Activated gamma-delta T cell treated with Interleukin-2 at 50 U/mL for 16 hours (primary cell): ENCODE measurements around the gene RASGRP1.

Experiments used
- DNase-seq: peaks from one replicate; pipeline ENCODE4 v3.0.0-alpha.2; 2020

Gene RASGRP1

GRCh38 chr15:38496151-38496550, 68.5 kb downstream of the RASGRP1 start:
- no peak for DNase-seq

DNA sequence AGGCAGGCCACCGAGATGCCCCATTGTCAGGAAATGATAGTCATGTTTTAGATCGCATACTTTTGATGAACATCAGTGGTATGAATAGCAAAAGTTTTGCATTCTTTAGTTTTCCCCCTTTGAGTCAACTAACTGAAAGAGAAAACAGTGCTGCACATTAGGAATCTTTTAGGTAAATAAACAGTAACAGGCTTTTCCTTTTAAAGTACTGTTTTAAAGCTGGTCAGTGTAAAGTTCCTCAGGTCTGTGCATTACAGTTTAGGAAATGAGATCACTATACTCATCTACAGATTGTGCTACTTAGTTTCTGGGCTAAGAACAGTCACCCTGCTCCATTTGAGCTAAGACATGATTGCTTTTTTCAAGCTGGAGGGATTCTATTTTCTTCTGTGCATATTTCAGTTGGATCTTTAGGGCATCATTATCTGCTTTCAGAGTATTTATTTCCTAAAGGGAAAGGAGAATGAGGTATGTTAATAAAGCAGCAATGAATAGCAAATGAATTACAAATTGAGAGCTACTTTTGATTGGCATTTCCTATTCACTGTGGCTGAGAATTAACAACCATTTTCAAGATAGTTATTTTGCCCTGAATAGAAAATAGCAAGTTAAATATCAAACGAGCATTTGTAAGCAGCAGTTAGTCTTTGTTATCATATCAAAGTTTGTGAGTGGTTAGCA, 74.2 kb downstream of the RASGRP1 start:
- no peak for DNase-seq

DNA sequence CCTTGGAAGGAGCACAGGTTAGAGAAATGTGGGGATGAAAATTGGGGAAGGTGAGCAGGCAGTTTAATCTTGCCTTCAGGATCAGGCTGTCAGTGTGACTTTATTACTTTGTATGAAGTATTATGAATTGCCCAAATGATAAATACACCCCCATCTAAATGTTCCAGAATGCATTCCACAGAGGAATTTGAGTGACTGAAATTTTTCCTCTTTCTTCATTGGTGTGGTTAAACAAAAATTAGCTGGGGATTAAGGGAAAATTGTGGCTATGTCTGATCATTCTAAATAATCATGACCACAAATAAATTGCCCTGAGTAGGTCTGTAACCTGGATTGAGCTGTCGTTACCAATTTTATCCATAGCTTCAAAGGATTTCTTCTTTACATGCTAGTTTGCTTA, 77.2 kb downstream of the RASGRP1 start:
- no peak for DNase-seq

DNA sequence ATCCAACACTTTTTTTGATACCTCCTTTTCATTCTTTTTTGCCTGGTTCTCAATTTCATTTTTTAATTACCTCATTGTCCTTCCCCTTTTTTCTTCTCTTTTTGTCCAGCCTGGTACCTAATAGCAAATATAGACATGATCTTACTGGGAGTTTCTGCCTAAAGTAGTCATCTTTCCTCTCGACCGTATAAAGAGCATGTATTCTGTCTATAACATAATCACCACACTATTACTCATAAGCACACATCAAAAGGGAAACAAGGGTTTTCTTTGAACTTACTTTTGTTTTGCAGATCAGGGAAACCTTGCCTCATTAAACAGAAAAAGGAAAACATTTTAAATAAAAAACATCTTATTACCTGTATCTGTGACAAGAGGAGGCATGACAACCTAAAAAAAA, 77.7 kb downstream of the RASGRP1 start:
- DNase-seq, result no peak

DNA sequence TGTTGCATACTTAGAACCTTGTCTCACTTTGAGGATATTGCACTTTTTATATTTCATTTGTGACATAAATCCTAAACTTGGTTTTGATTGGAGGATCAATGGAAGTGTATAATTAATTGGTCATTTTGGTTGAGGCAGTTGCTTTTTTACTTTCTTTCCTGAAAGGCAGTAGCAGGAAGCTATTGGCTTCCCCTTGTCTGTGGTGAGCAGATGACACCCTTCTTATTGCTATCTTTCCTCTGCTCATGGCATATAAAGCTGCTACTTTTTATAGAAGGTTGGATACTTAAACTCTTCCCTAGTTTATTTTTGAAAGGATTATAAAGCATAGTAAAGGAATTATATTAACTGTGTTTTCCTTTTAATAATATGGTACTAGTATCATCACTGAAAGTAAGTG, 82.0 kb downstream of the RASGRP1 start:
- DNase-seq, result no peak

DNA sequence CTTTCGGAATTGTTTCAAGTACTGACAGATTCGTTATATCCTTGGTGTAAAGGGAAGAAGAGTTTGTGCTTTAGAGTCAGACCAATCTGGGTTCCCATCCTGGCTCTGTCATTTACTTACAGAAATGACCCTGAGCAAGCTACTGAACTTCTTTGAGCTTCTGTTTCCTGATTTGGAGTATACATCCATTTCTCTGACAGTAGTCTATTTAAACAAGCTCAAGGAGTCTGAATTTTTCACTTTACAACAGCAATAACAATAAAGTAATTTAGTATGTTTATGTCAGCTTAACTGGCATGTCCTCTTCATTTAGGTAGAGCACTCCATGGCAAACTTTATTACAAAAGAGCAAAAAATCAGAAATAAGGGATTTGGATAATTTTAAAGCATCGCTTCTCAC, 82.9 kb downstream of the RASGRP1 start:
- DNase-seq, result no peak

- no peak for DNase-seq
Measured at GRCh38 chr15:38481113-38481512, 83.5 kb downstream of the RASGRP1 start.

- DNase-seq, result no peak
Measured at GRCh38 chr15:38479756-38480155, 84.9 kb downstream of the RASGRP1 start.

DNA sequence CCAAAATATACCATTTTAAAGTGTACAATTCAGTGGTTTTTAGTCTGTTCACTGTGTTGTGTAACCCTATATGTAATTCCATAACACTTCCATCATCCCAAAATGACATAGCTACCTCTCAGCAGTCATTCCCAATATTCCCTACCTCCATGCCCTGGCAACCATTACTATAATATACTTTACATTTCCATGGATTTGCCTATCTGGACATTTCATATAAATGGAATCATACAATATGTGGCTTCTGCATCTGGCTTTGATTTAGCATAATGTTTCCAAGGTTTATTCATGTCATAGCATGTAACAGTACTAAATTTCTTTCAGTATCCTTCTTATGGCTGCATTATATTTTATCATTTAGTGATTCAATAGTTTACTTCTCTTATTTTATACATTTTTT, 85.3 kb downstream of the RASGRP1 start:
- no peak for DNase-seq

- DNase-seq, result no peak
Measured at GRCh38 chr15:38477637-38478036, 87.0 kb downstream of the RASGRP1 start.

GRCh38 chr15:38476120-38476519, 88.5 kb downstream of the RASGRP1 start:
- DNase-seq, result no peak

GRCh38 chr15:38475361-38475760, 89.3 kb downstream of the RASGRP1 start:
- DNase-seq, result no peak

GRCh38 chr15:38474155-38474757, 90.4 kb downstream of the RASGRP1 start:
- peak; percentile 31 for DNase-seq

DNA sequence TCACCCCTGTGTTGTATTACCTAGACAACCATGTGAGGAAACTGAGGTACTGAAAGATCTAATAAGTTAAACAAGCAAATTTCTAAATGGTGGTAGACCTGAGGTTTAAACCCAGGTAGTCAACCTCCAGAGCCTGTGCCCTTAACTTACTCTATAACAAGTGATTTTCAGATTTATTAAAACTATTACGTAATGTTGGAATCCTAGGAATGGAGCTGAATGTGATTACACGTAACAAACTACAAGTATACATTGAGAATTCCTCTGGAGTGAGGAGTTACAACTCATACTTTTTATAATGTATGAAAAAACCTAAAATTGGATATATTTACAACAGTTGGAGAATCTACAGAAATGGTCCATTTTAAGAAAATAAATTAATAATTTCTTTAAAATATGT, 92.6 kb downstream of the RASGRP1 start:
- no peak for DNase-seq

DNA sequence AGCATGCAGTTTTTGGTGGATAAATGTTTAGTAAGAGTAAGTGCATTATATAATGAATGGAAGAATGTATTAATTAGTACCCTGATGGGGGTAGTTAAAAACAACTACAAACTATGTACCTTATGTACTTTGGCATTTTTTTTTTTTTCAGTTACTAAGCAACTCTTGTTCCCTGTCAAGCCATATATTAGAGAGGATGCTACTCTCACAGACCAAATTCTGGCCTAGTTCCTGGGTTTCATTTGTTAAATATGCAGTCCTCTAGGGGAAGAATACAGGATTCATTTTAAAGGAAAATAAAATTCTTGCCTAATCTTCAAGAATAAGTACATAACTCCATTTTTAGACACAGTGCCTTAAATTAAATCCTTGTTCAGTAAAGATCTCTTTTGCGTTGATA, 93.8 kb downstream of the RASGRP1 start:
- DNase-seq, result no peak

- no peak for DNase-seq
Measured at GRCh38 chr15:38464675-38465074, 99.9 kb downstream of the RASGRP1 start.

DNA sequence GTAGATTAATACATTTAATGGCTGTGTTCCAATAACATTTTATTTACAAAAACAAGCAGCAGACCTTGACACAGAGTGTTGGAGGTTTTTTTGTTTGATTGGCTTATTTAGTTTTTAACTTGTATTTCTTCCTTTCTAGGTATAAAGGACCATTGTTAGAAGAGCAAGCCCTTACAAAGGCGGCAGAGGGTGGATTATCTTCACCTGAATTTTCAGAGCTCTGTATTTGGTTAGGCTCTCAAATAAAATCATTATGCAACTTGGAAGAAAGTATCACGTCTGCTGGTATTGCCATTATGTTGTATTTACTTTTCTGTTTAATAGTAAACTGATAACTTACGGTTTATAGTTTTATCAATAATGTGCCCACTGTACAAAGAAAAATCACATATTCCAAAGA, 100.7 kb downstream of the RASGRP1 start:
- DNase-seq, result no peak

- no peak for DNase-seq
Measured at GRCh38 chr15:38461066-38461833, 103.4 kb downstream of the RASGRP1 start.

GRCh38 chr15:38460543-38460942, 104.1 kb downstream of the RASGRP1 start:
- DNase-seq, result no peak

GRCh38 chr15:38459480-38459879, 105.1 kb downstream of the RASGRP1 start:
- no peak for DNase-seq

- no peak for DNase-seq
Measured at GRCh38 chr15:38458646-38459045, 106.0 kb downstream of the RASGRP1 start.

DNA sequence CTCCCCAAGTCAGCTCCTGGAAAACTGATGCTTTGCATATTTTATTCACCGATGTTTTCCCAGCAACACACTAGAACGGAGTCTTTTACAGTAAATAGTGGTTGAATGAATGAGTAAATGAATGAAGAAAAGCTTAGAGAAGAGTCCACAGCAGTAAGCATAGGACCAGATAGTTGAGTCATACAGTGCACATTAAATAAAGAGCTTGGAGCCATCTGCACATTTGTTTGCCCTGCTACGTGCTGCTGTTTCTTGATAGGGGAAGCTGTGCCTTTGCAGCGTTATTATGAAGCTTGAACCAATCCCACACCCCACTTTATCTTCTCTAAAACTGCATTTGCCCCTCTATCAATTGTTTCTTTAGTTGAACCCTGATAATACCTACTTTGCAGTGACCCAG, 109.5 kb downstream of the RASGRP1 start:
- no peak for DNase-seq

DNA sequence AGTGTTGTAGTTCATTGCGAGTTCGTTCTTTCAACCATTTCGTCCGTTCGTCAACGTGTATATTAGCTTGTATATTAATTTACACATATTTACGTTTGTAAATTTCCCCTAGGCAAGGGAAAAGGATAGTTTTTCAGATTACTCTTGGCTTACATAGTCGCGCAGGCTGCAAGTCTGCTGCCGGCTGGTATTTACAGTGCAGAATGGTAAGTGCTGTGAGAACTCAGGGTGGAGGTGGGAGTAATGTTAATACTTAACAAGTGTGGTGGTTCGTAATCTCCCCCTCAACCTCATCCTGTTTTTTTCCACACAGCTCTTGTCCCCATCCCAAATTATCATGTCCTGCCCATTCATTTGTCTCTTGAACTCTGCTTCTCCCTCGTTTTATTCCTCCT, 109.9 kb downstream of the RASGRP1 start:
- DNase-seq, result no peak

DNA sequence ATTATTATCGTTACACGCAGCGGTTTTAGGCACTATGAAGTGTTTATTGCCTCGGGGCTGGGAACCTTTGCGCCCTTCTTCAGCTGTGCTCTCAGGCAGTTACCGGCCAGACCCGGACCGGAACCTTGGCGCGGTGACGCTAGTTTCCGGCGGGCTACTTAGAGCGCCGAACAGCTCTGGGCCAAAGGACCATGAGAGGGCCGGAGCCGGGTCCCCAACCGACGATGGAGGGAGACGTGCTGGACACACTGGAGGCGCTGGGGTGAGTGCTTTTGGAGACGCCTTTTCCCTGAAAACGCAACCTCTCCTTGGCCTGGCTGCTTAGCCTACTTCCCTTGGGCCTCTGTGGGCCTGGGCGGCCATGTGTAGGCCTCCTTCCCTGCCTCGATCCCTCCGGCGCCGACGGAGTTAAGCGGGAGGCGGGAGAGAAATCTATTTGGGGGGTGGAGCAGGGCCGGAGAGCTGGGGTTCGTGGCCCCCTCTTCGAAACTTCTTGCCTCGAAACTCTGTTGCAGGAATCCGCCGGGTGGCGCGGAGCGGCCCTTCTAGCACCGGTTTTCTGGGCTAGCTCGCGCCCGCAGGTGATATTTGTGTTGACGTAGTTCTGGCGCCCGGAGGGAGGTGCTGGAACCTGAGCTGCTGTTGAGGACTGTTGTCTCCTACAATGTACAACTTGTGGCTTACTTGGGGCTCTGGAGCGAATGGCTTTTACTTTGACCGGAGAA, 110.5 kb downstream of the RASGRP1 start, which contains the start of gene FAM98B:
FAM98B (plus strand) TSS at position 157 of the 725 bp plus-strand sequence; CDS start at position 192, 35 bp downstream.
- peak; percentile 86 for DNase-seq
